Smooth muscle cell (in vitro differentiated cells): Measurements from ENCODE around the gene ATP5MC3. TPM values are rescaled to one million over a fixed set of nuclear protein-coding genes. Genes with fewer than 3 reads are reported as not detected.

Source experiments
- DNase-seq: peaks from one replicate; lab custom pipeline; 2025; ENCODE audit not compliant: unreplicated experiment; lab: John Stamatoyannopoulos, UW
- H2AFZ ChIP-seq: fragments of 200-600 bp; sonication (generic); 2 replicates; pipeline ENCODE4 v1.6.0; 2016; ENCODE audit warnings: antibody characterized with exemption, low read depth, mild to moderate bottlenecking
- H3F3A ChIP-seq: fragments of 200-600 bp; sonication (generic); 2 replicates; pipeline ENCODE4 v1.6.0; 2017; ENCODE audit warnings: antibody characterized with exemption, low read depth
- H3K27ac ChIP-seq: fragments of 200-600 bp; sonication (generic); 2 replicates; pipeline ENCODE4 v1.5.1; 2016; ENCODE audit warnings: low read depth, mild to moderate bottlenecking
- H3K27me3 ChIP-seq: fragments of 200-600 bp; sonication (generic); 2 replicates; pipeline ENCODE4 v1.6.1; 2016; ENCODE audit warnings: low read depth, mild to moderate bottlenecking
- H3K36me3 ChIP-seq: fragments of 200-600 bp; sonication (generic); 2 replicates; pipeline ENCODE4 v1.5.1; 2016; ENCODE audit warnings: low read depth
- H3K4me1 ChIP-seq: fragments of 200-600 bp; sonication (generic); 2 replicates; pipeline ENCODE4 v1.5.1; 2016; ENCODE audit warnings: low read depth
- H3K4me2 ChIP-seq: fragments of 200-600 bp; sonication (generic); 2 replicates; pipeline ENCODE4 v1.6.0; 2016; ENCODE audit warnings: mild to moderate bottlenecking
- H3K4me3 ChIP-seq: fragments of 200-600 bp; sonication (generic); 2 replicates; pipeline ENCODE4 v1.5.1; 2016; ENCODE audit warnings: mild to moderate bottlenecking
- H3K79me2 ChIP-seq: fragments of 200-600 bp; sonication (generic); 2 replicates; pipeline ENCODE4 v1.6.0; 2016; ENCODE audit warnings: low read depth, mild to moderate bottlenecking
- H3K9ac ChIP-seq: fragments of 200-600 bp; sonication (generic); 2 replicates; pipeline ENCODE4 v1.6.0; 2016; ENCODE audit warnings: low read depth
- H3K9me3 ChIP-seq: fragments of 200-600 bp; sonication (generic); replicated peaks from 2 replicates; pipeline ENCODE4 v1.5.1; 2016; ENCODE audit warnings: low read depth
- H4K20me1 ChIP-seq: fragments of 200-600 bp; sonication (generic); 2 replicates; pipeline ENCODE4 v1.6.0; 2016; ENCODE audit warnings: low read depth
- WGBS: methylation state at CpG from one replicate; pipeline ENCODE4 v1.1.7; 2016; ENCODE audit warnings: low lambda C conversion rate; 5-methylcytosine and 5-hydroxymethylcytosine counted together
- polyA plus RNA-seq: library from polyadenylated mRNA; unstranded; fragments of >200 nt; fragmentation: Nextera tagmentation; extraction: Ambion mirVana; gene quantifications from 2 replicates; pipeline ENCODE4 v1.2.1, GENCODE V29; 2016
- total RNA-seq: library from RNA; depleted of rRNA; stranded (reverse); fragments of >200 nt; gene quantifications from 2 replicates; pipeline ENCODE4 v1.2.3, GENCODE V29; 2014
- TF ChIP-seq, protein P1 (sequence below): fragments of 200-600 bp; sonication (generic); IDR thresholded peaks from 2 replicates; pipeline ENCODE4 v1.5.1; 2017; ENCODE audit warnings: borderline replicate concordance, mild to moderate bottlenecking, antibody characterized with exemption; ENCODE audit not compliant: insufficient read depth, poor library complexity, severe bottlenecking

ATP5MC3 gene
- total and polyA plus RNA-seq, 2 experiments from 2014 or later, result 251 to 519 TPM

DNA sequence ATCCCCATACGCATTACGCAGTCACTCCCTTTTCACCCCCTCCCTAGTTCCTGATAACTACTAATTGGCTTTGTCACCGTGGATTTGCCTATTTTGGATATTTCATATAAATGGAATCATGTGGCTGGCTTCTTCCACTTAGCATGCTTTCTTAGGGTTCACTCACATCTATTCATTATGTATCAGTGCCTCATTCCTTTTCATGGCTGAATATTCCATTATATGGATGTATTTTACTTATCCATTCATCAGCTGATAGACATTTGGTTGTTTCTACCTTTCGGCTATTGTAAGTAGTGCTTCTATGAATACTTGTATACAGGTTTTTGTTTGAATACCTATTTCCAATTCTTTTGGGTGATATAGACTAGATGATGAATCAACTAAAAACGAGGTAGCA, 4.9 kb downstream of the ATP5MC3 start:
- H3F3A ChIP-seq, result peaks cover 5% of the 10 kb centered on the region
- H3K9me3 ChIP-seq, result no peaks in the 10 kb centered on the region
- TF ChIP-seq, protein P1, sequence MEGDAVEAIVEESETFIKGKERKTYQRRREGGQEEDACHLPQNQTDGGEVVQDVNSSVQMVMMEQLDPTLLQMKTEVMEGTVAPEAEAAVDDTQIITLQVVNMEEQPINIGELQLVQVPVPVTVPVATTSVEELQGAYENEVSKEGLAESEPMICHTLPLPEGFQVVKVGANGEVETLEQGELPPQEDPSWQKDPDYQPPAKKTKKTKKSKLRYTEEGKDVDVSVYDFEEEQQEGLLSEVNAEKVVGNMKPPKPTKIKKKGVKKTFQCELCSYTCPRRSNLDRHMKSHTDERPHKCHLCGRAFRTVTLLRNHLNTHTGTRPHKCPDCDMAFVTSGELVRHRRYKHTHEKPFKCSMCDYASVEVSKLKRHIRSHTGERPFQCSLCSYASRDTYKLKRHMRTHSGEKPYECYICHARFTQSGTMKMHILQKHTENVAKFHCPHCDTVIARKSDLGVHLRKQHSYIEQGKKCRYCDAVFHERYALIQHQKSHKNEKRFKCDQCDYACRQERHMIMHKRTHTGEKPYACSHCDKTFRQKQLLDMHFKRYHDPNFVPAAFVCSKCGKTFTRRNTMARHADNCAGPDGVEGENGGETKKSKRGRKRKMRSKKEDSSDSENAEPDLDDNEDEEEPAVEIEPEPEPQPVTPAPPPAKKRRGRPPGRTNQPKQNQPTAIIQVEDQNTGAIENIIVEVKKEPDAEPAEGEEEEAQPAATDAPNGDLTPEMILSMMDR, result no peak
- H3K36me3 ChIP-seq, result peaks cover 28% of the 10 kb centered on the region
- H3K4me2 ChIP-seq, result no peak overlapping the region
- no peak overlapping the region for H3K4me3 ChIP-seq
- no peak for DNase-seq
- 78% methylated on average over 5 of the region's 5 CpGs for WGBS
- no peak overlapping the region for H3K9ac ChIP-seq
- peaks cover 26% of the 10 kb centered on the region for H3K79me2 ChIP-seq
- H3K27me3 ChIP-seq, result no peaks in the 10 kb centered on the region
- H2AFZ ChIP-seq, result no peak overlapping the region
- peaks cover 43% of the 10 kb centered on the region for H4K20me1 ChIP-seq
- no peak overlapping the region for H3K27ac ChIP-seq
- H3K4me1 ChIP-seq, result peaks cover 8% of the 10 kb centered on the region

DNA sequence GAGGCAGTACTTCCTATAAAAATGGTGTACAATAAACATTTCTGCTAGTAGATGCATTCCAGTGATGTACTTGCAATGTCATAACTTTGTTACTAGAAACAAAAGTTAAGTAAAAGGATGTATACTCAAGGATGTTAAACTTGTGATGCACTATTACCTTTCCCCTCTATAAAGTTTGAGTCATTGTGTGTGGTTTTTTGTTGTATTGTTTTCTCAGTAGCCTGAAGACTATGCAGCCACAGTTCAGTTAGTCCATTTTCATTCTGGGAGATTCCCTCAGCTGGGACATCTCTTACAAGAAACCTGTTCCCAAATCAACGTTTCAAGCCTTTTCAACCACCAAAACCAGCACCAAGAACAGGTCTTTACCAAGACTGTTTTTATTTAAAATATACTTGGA, 5.6 kb downstream of the ATP5MC3 start:
- H3K9ac ChIP-seq, result no peak overlapping the region
- H3K9me3 ChIP-seq, result no peaks in the 10 kb centered on the region
- peaks cover 28% of the 10 kb centered on the region for H3K36me3 ChIP-seq
- H3K4me2 ChIP-seq, result no peak overlapping the region
- 94% methylated on average over 1 of the region's 1 CpG for WGBS
- no peak for DNase-seq
- peaks cover 20% of the 10 kb centered on the region for H3K79me2 ChIP-seq
- H4K20me1 ChIP-seq, result peaks cover 43% of the 10 kb centered on the region
- no peaks in the 10 kb centered on the region for H3K27me3 ChIP-seq
- peaks cover 8% of the 10 kb centered on the region for H3K4me1 ChIP-seq
- H3F3A ChIP-seq, result peaks cover 5% of the 10 kb centered on the region
- no peak overlapping the region for H3K27ac ChIP-seq
- H3K4me3 ChIP-seq, result no peak overlapping the region
- no peak overlapping the region for H2AFZ ChIP-seq
- TF ChIP-seq, protein P1, result no peak

DNA sequence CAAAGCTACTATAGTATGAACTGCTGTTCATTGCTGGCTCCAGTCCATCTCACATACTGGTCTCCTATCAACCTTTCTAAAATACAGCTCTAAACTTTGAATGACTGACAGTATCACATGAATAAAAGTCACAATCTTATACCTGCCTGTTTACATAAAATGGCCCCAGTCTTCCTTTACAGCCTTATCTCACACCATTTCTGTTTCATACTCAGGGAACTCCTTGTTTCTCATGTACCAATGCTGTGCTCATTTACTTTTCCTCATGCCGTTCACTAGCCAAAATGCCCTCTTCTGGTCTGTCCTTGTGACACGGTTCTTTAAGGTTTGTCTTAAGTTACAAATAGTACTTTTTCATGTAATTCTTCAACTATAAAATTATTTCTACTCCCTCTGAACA, 6.2 kb downstream of the ATP5MC3 start:
- TF ChIP-seq, protein P1, result no peak

DNA sequence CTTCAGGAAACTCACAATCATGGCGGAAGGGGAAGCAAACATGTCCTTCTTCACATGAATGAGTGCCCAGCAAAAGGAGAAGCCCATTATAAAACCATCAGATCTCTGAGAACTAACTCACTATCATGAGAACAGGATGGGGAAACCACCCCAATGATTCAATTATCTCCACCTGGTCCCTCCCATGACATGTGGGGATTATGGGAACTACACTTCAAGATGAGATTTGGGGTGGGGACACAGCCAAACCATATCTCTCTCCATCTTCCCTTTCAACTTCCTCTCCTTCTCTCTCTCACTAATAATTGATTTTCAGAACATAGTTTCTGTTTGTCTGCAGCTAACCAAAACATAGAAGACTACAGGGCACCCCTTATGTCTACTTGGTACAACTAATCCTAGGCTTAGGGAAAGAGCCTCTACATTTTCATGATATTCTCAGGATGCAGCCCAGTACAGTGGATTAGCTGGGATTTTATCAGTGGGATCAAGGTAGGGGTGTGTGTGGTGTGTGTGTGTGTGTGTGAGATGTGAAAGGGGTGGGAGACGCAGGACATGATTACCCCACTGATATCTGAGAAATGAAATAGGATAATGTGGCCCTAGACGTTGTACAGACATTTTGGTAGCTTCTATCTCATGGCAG, 10.7 kb downstream of the ATP5MC3 start:
- WGBS, result 90% methylated on average over 3 of the region's 3 CpGs
- peaks cover 7% of the 10 kb centered on the region for H3K4me1 ChIP-seq
- TF ChIP-seq, protein P1, result no peak

More for the DNA sequence above, 6.2 kb downstream of the ATP5MC3 start:
- Histone ChIP-seq H3K9ac (no peak overlapping the region), H3K4me1 (peaks cover 5% of the 10 kb centered on the region), H3K9me3 (no peaks in the 10 kb centered on the region), H3K27me3 (no peaks in the 10 kb centered on the region), H3K27ac (no peak overlapping the region), H3F3A (peaks cover 5% of the 10 kb centered on the region), H2AFZ (no peak overlapping the region), H4K20me1 (peaks cover 40% of the 10 kb centered on the region), H3K4me2 (no peak overlapping the region), H3K4me3 (no peak overlapping the region), H3K79me2 (peaks cover 14% of the 10 kb centered on the region), H3K36me3 (peaks cover 28% of the 10 kb centered on the region)
- 93% methylated on average over 2 of the region's 2 CpGs for WGBS
- no peak for DNase-seq

More for the DNA sequence above, 10.7 kb downstream of the ATP5MC3 start:
- peaks cover 16% of the 10 kb centered on the region for H4K20me1 ChIP-seq
- H3K4me2 ChIP-seq, result no peak overlapping the region
- H3K27me3 ChIP-seq, result no peaks in the 10 kb centered on the region
- no peaks in the 10 kb centered on the region for H3F3A ChIP-seq
- H3K79me2 ChIP-seq, result peaks cover 26% of the 10 kb centered on the region
- no peaks in the 10 kb centered on the region for H3K9me3 ChIP-seq
- H2AFZ ChIP-seq, result no peak overlapping the region
- H3K36me3 ChIP-seq, result peaks cover 4% of the 10 kb centered on the region
- no peak overlapping the region for H3K4me3 ChIP-seq
- no peak overlapping the region for H3K9ac ChIP-seq
- DNase-seq, result no peak
- H3K27ac ChIP-seq, result no peak overlapping the region
